Measurements from ENCODE around the gene SH3PXD2A. TPM values are rescaled to one million over a fixed set of nuclear protein-coding genes. Genes with fewer than 3 reads are reported as not detected.

Gene SH3PXD2A
- total RNA-seq, 4 donors from 2014 or later, result 6.2 to 16.8 (median 11.4) TPM

- ATAC-seq, result no peak
- H3K9me3 ChIP-seq, result no peaks in the 10 kb centered on the region
- TF ChIP-seq CTCF (IDR thresholded peaks at IDR 0.05 in 4 of 5, conservative IDR thresholded peaks at IDR 0.05 in 1 of 5), result no peak
- no peak for TF ChIP-seq POLR2A (IDR thresholded peaks at IDR 0.05)
- H3K36me3 ChIP-seq, result peaks cover 0 to 33% of the 10 kb centered on the region in 2 donors
- H3K27ac ChIP-seq, result peak overlapping the region; percentile 69 to 78 (median 74)
- in situ Hi-C loops (cut with MboI; ENCODE audit: low sequenced_read_pairs in 4 of 4), result loop anchor here in 2 of 4 donors (10.0 to 25.0 kb wide), 3 partner anchors 91 to 316 kb away; partner anchors contain the start of gene SFR1 (in 1 of the 2)
- H3K4me3 ChIP-seq, result no peak overlapping the region
- H3K4me1 ChIP-seq, result peaks cover 21 to 38% of the 10 kb centered on the region in 2 donors
- intact Hi-C loops (cut with DNase I; ENCODE audit: low total_unique reads), result loop anchor here (10.0 kb wide), 1 partner anchor 129 kb away; no protein-coding TSS in a partner anchor
- H3K27me3 ChIP-seq, result no peaks in the 10 kb centered on the region
- DNase-seq, result no peak
Measured at GRCh38 chr10:103896225-103896624, 40.8 kb upstream of the SH3PXD2A start.

- ATAC-seq (peak; percentile 16 to 51), DNase-seq (no peak)
- Histone ChIP-seq H3K9me3 (no peaks in the 10 kb centered on the region), H3K27me3 (no peaks in the 10 kb centered on the region), H3K27ac (peak overlapping the region; percentile 69 to 78 (median 74)), H3K4me3 (no peak overlapping the region), H3K36me3 (peaks cover 0 to 39% of the 10 kb centered on the region in 2 donors), H3K4me1 (peaks cover 21 to 38% of the 10 kb centered on the region in 2 donors)
- TF ChIP-seq POLR2A (IDR thresholded peaks at IDR 0.05) (no peak), CTCF (IDR thresholded peaks at IDR 0.05 in 4 of 5, conservative IDR thresholded peaks at IDR 0.05 in 1 of 5) (no peak)
- intact Hi-C loops (cut with DNase I; ENCODE audit: low total_unique reads), result loop anchor here (10.0 kb wide), 1 partner anchor 129 kb away; no protein-coding TSS in a partner anchor
- in situ Hi-C loops (cut with MboI; ENCODE audit: low sequenced_read_pairs in 4 of 4), result loop anchor here in 2 of 4 donors (10.0 to 25.0 kb wide), 3 partner anchors 92 to 317 kb away; partner anchors contain the start of gene SFR1 (in 1 of the 2)
Measured at GRCh38 chr10:103895411-103896186, 40.2 kb upstream of the SH3PXD2A start.

GRCh38 chr10:103894441-103894864, 39.1 kb upstream of the SH3PXD2A start:
- H3K4me3 ChIP-seq, result no peak overlapping the region

GRCh38 chr10:103893817-103894216, 38.4 kb upstream of the SH3PXD2A start:
- H3K4me1 ChIP-seq, result peaks cover 23 to 42% of the 10 kb centered on the region in 2 donors
- H3K27ac ChIP-seq, result peak overlapping the region; percentile 69 to 78 (median 74)
- in situ Hi-C loops (cut with MboI; ENCODE audit: low sequenced_read_pairs in 4 of 4), result loop anchor here in 2 of 4 donors (10.0 to 25.0 kb wide), 3 partner anchors 93 to 318 kb away; partner anchors contain the start of gene SFR1 (in 1 of the 2)
- ATAC-seq (no peak), DNase-seq (no peak)
- H3K27me3 ChIP-seq, result no peaks in the 10 kb centered on the region
- no peaks in the 10 kb centered on the region for H3K9me3 ChIP-seq
- intact Hi-C loops (cut with DNase I; ENCODE audit: low total_unique reads), result loop anchor here (10.0 kb wide), 1 partner anchor 131 kb away; no protein-coding TSS in a partner anchor
- peaks cover 0 to 25% of the 10 kb centered on the region in 2 donors for H3K36me3 ChIP-seq
- H3K4me3 ChIP-seq, result no peak overlapping the region
- TF ChIP-seq CTCF (IDR thresholded peaks at IDR 0.05 in 4 of 5, conservative IDR thresholded peaks at IDR 0.05 in 1 of 5) (no peak), POLR2A (IDR thresholded peaks at IDR 0.05) (no peak)

More at GRCh38 chr10:103894441-103894864, 39.1 kb upstream of the SH3PXD2A start:
- TF ChIP-seq CTCF (IDR thresholded peaks at IDR 0.05 in 4 of 5, conservative IDR thresholded peaks at IDR 0.05 in 1 of 5) (no peak), POLR2A (IDR thresholded peaks at IDR 0.05) (no peak)
- Histone ChIP-seq H3K36me3 (peaks cover 0 to 32% of the 10 kb centered on the region in 2 donors), H3K4me1 (peaks cover 21 to 38% of the 10 kb centered on the region in 2 donors), H3K27ac (peak overlapping the region; percentile 69 to 78 (median 74)), H3K27me3 (no peaks in the 10 kb centered on the region), H3K9me3 (no peaks in the 10 kb centered on the region)
- in situ Hi-C loops (cut with MboI; ENCODE audit: low sequenced_read_pairs in 4 of 4), result loop anchor here in 2 of 4 donors (10.0 to 25.0 kb wide), 3 partner anchors 93 to 318 kb away; partner anchors contain the start of gene SFR1 (in 1 of the 2)
- no peak for DNase-seq
- peak; percentile 41 to 53 for ATAC-seq
- intact Hi-C loops (cut with DNase I; ENCODE audit: low total_unique reads), result loop anchor here (10.0 kb wide), 1 partner anchor 130 kb away; no protein-coding TSS in a partner anchor

All from gastrocnemius medialis (tissue), 4 donors.